Left colon (tissue), 2 donors: Measurements from ENCODE around the gene IPO11. TPM values are rescaled to one million over a fixed set of nuclear protein-coding genes. Genes with fewer than 3 reads are reported as not detected.

Experiments
- ATAC-seq: fragments of 200-7000 bp; cut with Tn5 transposase; one replicate; pipeline ENCODE4 v1.9.1; 2020; ENCODE audit warnings: mild to moderate bottlenecking, moderate library complexity
- DNase-seq, 2 donors: peaks; one replicate each; pipeline ENCODE4 v3.0.0-alpha.2; 2020
- intact Hi-C, 2 donors: fragments of 100-400 bp; cut with DNase I in 1 of 2; cut with micrococcal nuclease in 1 of 2; formaldehyde crosslinking; loops; one replicate each; pipeline versions ENCODE4 v1.11.2 to v1.14.0; 2022; cut with DNase I, micrococcal nuclease
- long read RNA-seq: library from polyadenylated mRNA; unstranded; transcript quantifications from one replicate; pipeline ENCODE4 v2.0.0, GENCODE V29; 2021
- total RNA-seq, 2 donors: library from RNA; stranded (reverse); fragmentation: NEBNext Ultra II Directional; extraction: Animal tissue kit (Norgen Biotek cat#: 25700); gene quantifications; one replicate each; pipeline ENCODE4 v1.2.1, GENCODE V29; 2021
- donor health status: DM: no; HTN: no; CAD: no.
- donor health status: DM: yes; HTN: yes; CAD: no.

Gene IPO11
- total RNA-seq: 10 to 100 TPM; 18.0 to 18.8 TPM
- long read RNA-seq, full-length matches to known transcripts: 8 of 11 reads
- long read RNA-seq, partial matches to known transcripts: 0 of 11 reads
- long read RNA-seq, other reads (novel, unspliced or antisense): 3 of 11 reads

- ATAC-seq (peak; percentile 98), DNase-seq (peak; percentile 98 to 99)
- intact Hi-C loops: no loop called here
Measured at GRCh38 chr5:62412549-62413329, at the start of gene IPO11. TSS of gene IPO11 (plus strand) at chr5:62412763. CDS start at chr5:62437280, 24,517 bp downstream.

GRCh38 chr5:62369039-62369438 lies 43.5 kb upstream of the IPO11 start:
- no peak for DNase-seq
- intact Hi-C loops: no loop called here
- no peak for ATAC-seq

DNA sequence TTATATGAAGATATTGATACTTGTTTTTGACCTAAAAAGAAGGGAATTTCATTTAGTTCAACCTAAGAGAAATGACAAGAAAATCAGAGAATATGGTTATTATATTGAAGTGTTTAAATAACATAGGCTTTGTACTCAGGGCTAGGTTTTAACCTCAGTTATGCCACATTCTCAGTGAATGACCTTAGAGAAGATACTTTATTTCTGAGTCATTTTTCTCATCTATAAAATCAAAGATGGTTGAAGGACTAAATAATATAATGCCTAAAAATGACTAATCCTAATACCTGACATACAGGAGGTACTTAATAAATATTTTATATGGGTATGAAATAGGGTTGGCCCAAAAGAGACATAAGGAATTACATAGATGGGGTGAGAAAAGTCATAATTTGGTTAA lies 41.2 kb upstream of the IPO11 start:
- no peak for ATAC-seq
- DNase-seq: no peak
- intact Hi-C loops: no loop called here

GRCh38 chr5:62372600-62372999 lies 40.0 kb upstream of the IPO11 start:
- DNase-seq: no peak
- no peak for ATAC-seq
- intact Hi-C loops: no loop called here

DNA sequence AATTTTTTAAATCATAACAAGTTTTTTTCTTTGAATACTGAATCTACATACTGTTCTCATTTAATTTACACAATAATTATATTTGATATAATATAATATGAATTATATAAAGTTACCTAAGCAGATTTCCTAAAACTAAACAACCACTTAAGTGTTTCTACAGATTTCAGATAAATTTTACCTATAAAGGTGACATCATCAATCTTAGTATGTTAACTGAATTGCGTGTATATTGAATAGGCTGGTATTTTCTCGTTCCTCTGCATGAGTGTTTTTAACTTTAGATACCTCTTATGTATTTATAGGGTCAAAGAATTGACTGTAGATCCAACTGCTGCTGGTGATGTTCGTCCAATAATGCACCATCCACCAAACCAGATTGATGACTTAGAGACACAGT lies 39.2 kb upstream of the IPO11 start:
- ATAC-seq: no peak
- intact Hi-C loops: no loop called here
- DNase-seq: no peak

DNA sequence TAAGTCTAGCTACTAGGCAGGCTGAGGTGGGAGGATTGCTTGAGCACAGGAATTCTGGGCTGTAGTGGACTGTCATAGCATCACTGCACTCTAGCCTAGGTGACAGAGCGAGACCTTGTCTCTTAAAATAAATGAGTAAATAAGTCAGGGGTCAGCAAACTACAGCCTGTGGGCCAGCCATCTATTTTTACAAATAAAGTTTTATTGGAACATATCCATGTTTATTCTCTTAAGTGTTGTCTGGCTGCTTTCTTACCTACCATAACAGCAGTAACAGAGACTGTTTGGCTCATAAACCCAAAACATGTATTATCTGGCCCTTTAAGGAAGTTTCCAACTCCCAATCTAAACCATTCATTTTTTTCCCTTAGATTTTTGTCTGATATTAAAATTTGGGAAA lies 38.5 kb upstream of the IPO11 start:
- intact Hi-C loops: no loop called here
- DNase-seq: no peak
- ATAC-seq: no peak

GRCh38 chr5:62375627-62376026 lies 36.9 kb upstream of the IPO11 start:
- no peak for DNase-seq
- intact Hi-C loops: no loop called here
- no peak for ATAC-seq

DNA sequence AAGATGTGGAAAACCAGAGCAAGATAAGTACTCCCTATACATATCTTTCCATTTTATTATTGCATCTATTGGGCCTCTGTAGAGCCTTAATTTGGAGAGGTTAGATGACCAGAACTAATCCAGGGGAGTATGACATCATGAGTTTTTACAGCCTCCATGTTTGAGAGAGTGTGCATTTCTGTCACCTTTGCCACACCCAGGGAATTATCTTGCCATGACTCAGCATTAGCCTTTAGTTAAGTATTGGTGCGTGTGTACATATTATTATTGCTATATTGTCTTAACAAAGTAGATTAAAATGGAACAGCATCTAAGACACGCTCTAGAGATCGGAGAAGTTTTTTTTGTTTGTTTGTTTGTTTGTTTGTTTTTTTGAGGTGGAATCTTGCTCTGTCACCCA lies 36.5 kb upstream of the IPO11 start:
- peak; percentile 90 for ATAC-seq
- no peak for DNase-seq
- intact Hi-C loops: no loop called here

GRCh38 chr5:62385131-62385530 lies 27.4 kb upstream of the IPO11 start:
- intact Hi-C loops: no loop called here
- DNase-seq (no peak), ATAC-seq (no peak)

- DNase-seq: no peak
- no peak for ATAC-seq
- intact Hi-C loops: no loop called here
Measured at GRCh38 chr5:62385816-62386400, 26.7 kb upstream of the IPO11 start.

GRCh38 chr5:62386824-62387223 lies 25.7 kb upstream of the IPO11 start:
- ATAC-seq: no peak
- DNase-seq: no peak
- intact Hi-C loops: no loop called here

GRCh38 chr5:62395210-62395950 lies 17.2 kb upstream of the IPO11 start:
- no peak for ATAC-seq
- DNase-seq: no peak
- intact Hi-C loops: no loop called here

GRCh38 chr5:62403411-62404250 lies 8.9 kb upstream of the IPO11 start, which contains the start of gene DIMT1:
TSS of gene DIMT1 (minus strand) at chr5:62403905. CDS start at chr5:62403772, 133 bp downstream.
- DNase-seq (peak; percentile 95 to 97), ATAC-seq (peak; percentile 97)
- intact Hi-C loops: no loop called here

DNA sequence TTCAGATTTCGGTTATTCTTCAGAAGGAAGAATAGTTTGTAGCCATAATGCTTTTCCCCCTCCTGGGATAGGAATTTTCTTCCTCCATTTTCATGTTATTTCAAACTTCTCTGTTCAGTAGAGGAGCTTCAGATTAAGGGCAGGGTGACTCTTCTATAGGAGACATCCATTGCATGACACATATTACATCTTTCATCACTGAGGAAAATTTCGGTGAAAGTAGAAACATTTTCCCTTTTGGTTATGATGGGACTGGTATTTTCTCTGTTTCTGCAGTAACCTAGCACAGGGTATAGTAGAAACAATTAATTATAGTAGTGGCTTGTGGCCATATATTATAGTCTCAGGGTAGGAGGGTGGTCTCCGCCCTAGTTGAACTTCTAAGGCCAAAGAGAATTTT lies 1.1 kb downstream of the IPO11 start:
- intact Hi-C loops: no loop called here
- no peak for ATAC-seq
- DNase-seq: no peak

DNA sequence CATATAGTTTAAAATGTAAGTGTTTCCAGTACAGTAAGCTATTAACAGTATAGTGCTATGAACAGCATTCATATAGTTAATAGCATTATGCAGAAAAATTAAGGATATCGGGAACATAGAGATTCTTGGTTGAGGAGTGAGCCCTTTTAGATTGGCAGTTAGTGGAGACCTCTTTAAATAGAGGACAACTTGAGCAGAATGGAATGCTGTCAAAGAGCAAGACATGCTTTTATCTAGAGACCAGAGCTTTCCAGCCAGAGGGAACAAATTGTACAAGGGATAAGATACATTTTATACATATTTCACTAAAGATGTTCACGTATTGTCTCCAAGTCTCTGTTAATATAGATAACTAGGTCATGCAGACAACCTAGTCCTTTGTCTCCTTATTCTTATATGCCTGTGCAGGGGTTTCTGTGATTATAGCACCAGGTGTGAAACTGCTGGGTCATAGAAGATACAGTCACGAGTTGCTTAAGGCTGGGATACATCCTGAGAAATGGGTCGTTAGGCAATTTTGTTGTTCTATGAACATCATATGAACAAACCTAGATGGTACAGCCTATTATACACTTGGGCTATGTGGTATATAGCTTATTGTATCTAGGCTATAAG lies 6.0 kb downstream of the IPO11 start:
- no peak for DNase-seq
- ATAC-seq: no peak
- intact Hi-C loops: no loop called here

DNA sequence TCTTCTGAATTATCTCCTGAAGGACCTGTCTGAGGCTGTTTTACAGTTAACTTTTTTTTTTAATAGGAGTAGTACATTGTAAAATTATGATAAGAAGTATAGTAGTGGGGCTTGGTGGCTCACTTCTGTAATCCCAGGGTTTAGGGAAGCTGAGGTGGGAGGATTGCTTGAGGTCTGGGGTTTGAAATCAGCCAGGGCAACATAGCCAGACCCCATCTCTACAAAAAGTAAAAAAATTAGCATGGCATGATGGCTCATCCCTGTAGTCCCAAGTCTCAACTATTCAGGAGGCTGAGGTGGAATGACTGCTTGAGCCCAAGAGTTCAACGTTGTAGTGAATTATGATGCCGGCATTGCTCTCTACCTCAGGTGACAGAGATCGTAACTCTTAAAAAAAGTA lies 7.0 kb downstream of the IPO11 start:
- DNase-seq (no peak), ATAC-seq (no peak)
- intact Hi-C loops: no loop called here

- intact Hi-C loops: no loop called here
- ATAC-seq: no peak
- DNase-seq: no peak
Measured at GRCh38 chr5:62421414-62421813, 8.9 kb downstream of the IPO11 start.

GRCh38 chr5:62424763-62425162 lies 12.2 kb downstream of the IPO11 start:
- ATAC-seq (no peak), DNase-seq (no peak)
- intact Hi-C loops: no loop called here
